K562 (cell line): ENCODE data around the gene NAA38. TPM values are rescaled to one million over a fixed set of nuclear protein-coding genes. Genes with fewer than 3 reads are reported as not detected.

Experiments used
- DPF2 ChIP-seq: fragments of 450-650 bp; IDR thresholded peaks from 2 replicates; pipeline ENCODE4 v1.6.1; 2016
- EGR1 ChIP-seq: fragments of 450-650 bp; conservative IDR thresholded peaks from 2 replicates; pipeline ENCODE4 v1.6.1; 2017; ENCODE audit warnings: mild to moderate bottlenecking
- ELF4 ChIP-seq: fragments of 450-650 bp; formaldehyde crosslinking; IDR thresholded peaks from 2 replicates; pipeline ENCODE4 v1.4.0; 2022; ENCODE audit warnings: missing genetic modification characterization
- FOXK2 ChIP-seq, 2 experiments: fragments of 450-650 bp; IDR thresholded peaks in 1 of 2; conservative IDR thresholded peaks in 1 of 2; 2 replicates each; pipeline ENCODE4 v1.6.1; 2016; ENCODE audit warnings: low read depth in 2 of 2, mild to moderate bottlenecking in 1 of 2
- HDAC2 ChIP-seq: fragments of 450-650 bp; IDR thresholded peaks from 2 replicates; pipeline ENCODE4 v1.6.1; 2016; ENCODE audit warnings: mild to moderate bottlenecking
- PHF21A ChIP-seq: fragments of 450-650 bp; IDR thresholded peaks from 2 replicates; pipeline ENCODE4 v1.6.1; 2017; ENCODE audit warnings: low read depth, borderline replicate concordance
- POLR2B ChIP-seq: fragments of 450-650 bp; IDR thresholded peaks from 2 replicates; pipeline ENCODE4 v1.6.1; 2018; ENCODE audit warnings: low read depth; ENCODE audit not compliant: partially characterized antibody
- RB1 ChIP-seq: fragments of 450-650 bp; IDR thresholded peaks from 2 replicates; pipeline ENCODE4 v1.6.1; 2017; ENCODE audit warnings: low read depth, mild to moderate bottlenecking
- SMARCA4 ChIP-seq: fragments of 450-650 bp; IDR thresholded peaks from 2 replicates; pipeline ENCODE4 v1.6.1; 2016
- SPI1 ChIP-seq: IDR thresholded peaks from 2 replicates; pipeline ENCODE4 v1.6.1; 2011; ENCODE audit warnings: low read depth, low read length, control low read depth, borderline replicate concordance
- SUPT5H ChIP-seq: fragments of 450-650 bp; IDR thresholded peaks from 2 replicates; pipeline ENCODE4 v1.6.1; 2016
- TCF7 ChIP-seq: sonication (generic); IDR thresholded peaks from 2 replicates; pipeline ENCODE4 v1.6.1; 2016; ENCODE audit warnings: antibody characterized with exemption, borderline replicate concordance
- VEZF1 ChIP-seq: fragments of 200-800 bp; sonication (Bioruptor generic); IDR thresholded peaks from 2 replicates; pipeline ENCODE4 v1.6.1; 2017; ENCODE audit warnings: missing genetic modification characterization, missing compliant biosample characterization
- ZBTB5 ChIP-seq: fragments of 450-650 bp; IDR thresholded peaks from 2 replicates; pipeline ENCODE4 v1.6.1; 2017; ENCODE audit warnings: antibody characterized with exemption
- ZKSCAN3 ChIP-seq: fragments of 250-450 bp; sonication (Bioruptor Pico); IDR thresholded peaks from 2 replicates; pipeline ENCODE4 v1.4.0; 2020
- ZNF133 ChIP-seq: fragments of 250-450 bp; sonication (Bioruptor Pico); IDR thresholded peaks from 2 replicates; pipeline ENCODE4 v1.4.0; 2020; ENCODE audit warnings: mild to moderate bottlenecking
- ZNF707 ChIP-seq: fragments of 250-450 bp; sonication (Bioruptor Pico); conservative IDR thresholded peaks from 2 replicates; pipeline ENCODE4 v1.8.0; 2022; ENCODE audit warnings: inconsistent platforms, mild to moderate bottlenecking, moderate library complexity
- polyA plus RNA-seq, 8 experiments: library from polyadenylated mRNA; depleted of rRNA in 4 of 8; stranded (reverse) in 5 of 8; unstranded in 3 of 8; fragments of >200 nt; fragmentation: Nextera tagmentation in 2 of 8; fragmentation: Illumina TruSeq in 1 of 8; extraction: Ambion mirVana in 2 of 8; extraction: Trizol in 1 of 8; gene quantifications; 2 replicates each; pipeline versions ENCODE4 v1.2.1 to v1.2.3, GENCODE V29; 2011 to 2014; ENCODE audit warnings: inconsistent platforms in 1 of 8, missing spikeins in 1 of 8
- total RNA-seq, 7 experiments: library from RNA; depleted of rRNA in 6 of 7; stranded (reverse); fragments of >200 nt in 6 of 7; fragmentation: Illumina TruSeq in 2 of 7; extraction: Trizol in 2 of 7; gene quantifications; 2 replicates each; pipeline versions ENCODE4 v1.2.1 to v1.2.3, GENCODE V29; 2011 to 2021; ENCODE audit warnings: low replicate concordance in 1 of 7
- TF ChIP-seq, protein P1 (sequence below): IDR thresholded peaks from 3 replicates; pipeline ENCODE4 v1.6.1; 2011; ENCODE audit warnings: borderline replicate concordance, mild to moderate bottlenecking; ENCODE audit not compliant: insufficient read length, insufficient read depth

NAA38 gene
- total and polyA plus RNA-seq, 9 of the 15 experiments (the other 6 are each of a cell fraction or from before 2014, with no cell fraction given): 16.4 to 99.8 (median 57.3) TPM

DNA sequence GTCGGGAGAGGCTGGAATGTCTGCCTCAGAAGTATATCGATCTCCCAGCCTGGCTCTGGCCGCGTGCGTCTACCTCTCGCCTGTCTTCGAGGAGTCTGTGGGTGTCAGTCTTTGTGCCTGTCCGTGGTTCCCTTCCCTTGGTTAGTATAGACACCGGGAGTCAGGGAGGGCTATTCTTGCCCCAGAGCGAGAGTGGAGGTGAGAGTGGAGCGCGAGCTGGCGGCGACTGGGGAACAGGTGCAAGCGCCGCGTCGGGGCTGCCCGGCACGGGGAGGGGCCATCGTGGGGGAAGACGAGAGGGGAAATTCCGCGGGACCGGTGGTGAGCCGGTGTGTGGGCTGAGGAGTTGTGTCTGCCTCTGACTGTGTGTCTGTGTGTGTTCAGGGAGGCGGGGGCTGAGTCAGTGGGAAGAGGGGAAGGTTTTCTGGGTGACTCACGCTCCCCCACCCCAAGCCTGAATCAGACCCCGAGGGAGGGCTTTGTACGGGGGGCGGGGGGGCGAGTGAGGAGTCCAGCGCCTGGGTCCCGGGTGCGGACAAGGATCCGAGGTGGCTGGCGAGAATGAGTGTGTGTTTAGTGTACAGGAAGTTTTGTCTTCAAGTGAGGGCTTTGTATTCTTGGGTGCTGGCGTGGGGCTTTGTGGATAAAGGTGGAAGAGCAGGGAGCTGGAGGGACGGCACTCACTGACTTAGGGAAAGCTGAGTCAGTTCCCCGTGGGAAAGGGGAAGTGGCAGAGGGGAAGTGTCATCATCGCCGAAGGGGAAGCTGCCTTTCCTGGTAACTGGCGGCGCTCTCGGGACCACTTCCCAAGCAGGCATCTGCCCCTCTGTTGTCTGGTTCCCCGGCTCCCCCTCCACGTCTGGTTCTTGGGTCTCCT is 14.7 kb downstream of the NAA38 start (continued):
- TF ChIP-seq ZNF133 (CRISPR knock-in tag) (no peak), PHF21A (no peak), POLR2B (peak; percentile 26), EGR1 (peak; percentile 81), RB1 (0 out of 2 replicates have a peak, but pooled peaks have one; percentile 13), HDAC2 (peak; percentile 10; the same call in 1 of the 2 replicates), DPF2 (peak; percentile 71), ELF4 (CRISPR knock-in tag) (0 out of 2 replicates have a peak, but pooled peaks have one; percentile 4), FOXK2 (conservative IDR thresholded peaks at IDR 0.05 in 1 of 2, IDR thresholded peaks at IDR 0.05 in 1 of 2; ENCODE audit: low read depth in 2 of 2) (no peak), TCF7 (no peak), SUPT5H (peak; percentile 52; the same call in 1 of the 2 replicates), ZBTB5 (no peak), SPI1 (peak; percentile 99), SMARCA4 (peak; percentile 69), ZNF707 (no peak), ZKSCAN3 (no peak), VEZF1 (peak; percentile 66)
- TF ChIP-seq, protein P1, sequence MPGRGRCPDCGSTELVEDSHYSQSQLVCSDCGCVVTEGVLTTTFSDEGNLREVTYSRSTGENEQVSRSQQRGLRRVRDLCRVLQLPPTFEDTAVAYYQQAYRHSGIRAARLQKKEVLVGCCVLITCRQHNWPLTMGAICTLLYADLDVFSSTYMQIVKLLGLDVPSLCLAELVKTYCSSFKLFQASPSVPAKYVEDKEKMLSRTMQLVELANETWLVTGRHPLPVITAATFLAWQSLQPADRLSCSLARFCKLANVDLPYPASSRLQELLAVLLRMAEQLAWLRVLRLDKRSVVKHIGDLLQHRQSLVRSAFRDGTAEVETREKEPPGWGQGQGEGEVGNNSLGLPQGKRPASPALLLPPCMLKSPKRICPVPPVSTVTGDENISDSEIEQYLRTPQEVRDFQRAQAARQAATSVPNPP: no peak
